ENCODE data around the gene POC1A. TPM values are rescaled to one million over a fixed set of nuclear protein-coding genes. Genes with fewer than 3 reads are reported as not detected.
"Not testable (repeated sequence)": the region's sequence is repeated elsewhere in the genome, so short reads cannot be mapped to it uniquely, and the experiment has no call there.

The POC1A gene
- total RNA-seq, 2 experiments from 2014 or later, result 31.7 to 32.3 TPM

GRCh38 chr3:52171514-52172261 is 17.5 kb upstream of the POC1A start:
- ChIA-PET CTCF (interaction anchor here (0.9 to 1.2 kb wide), 2 partner anchors 16 to 167 kb away, joined by 3 to 4 read pairs; no protein-coding TSS in a partner anchor), POLR2A (no interaction called here)
- ATAC-seq, result no peak
- H3K36me3 Mint-ChIP-seq (ENCODE audit: low read depth), result no peaks in the 10 kb centered on the region
- DNase-seq, result no peak
- H3K27me3 Mint-ChIP-seq (ENCODE audit: low read depth), result no peaks in the 10 kb centered on the region
- peak overlapping the region; percentile 0 for H3K27ac Mint-ChIP-seq
- no peak overlapping the region for H3K4me3 Mint-ChIP-seq
- no peaks in the 10 kb centered on the region for H3K9me3 Mint-ChIP-seq (ENCODE audit: insufficient read depth)
- H3K4me1 Mint-ChIP-seq (ENCODE audit: low read depth), result peaks cover 9% of the 10 kb centered on the region

- H3K27ac Mint-ChIP-seq; H3K4me1 Mint-ChIP-seq (ENCODE audit: low read depth); DNase-seq; H3K36me3 Mint-ChIP-seq (ENCODE audit: low read depth); ATAC-seq; POLR2A ChIA-PET; H3K4me3 Mint-ChIP-seq; H3K9me3 Mint-ChIP-seq (ENCODE audit: insufficient read depth); H3K27me3 Mint-ChIP-seq (ENCODE audit: low read depth): not testable (repeated sequence)
- CTCF ChIA-PET, result interaction anchor here (1.1 to 1.5 kb wide), 2 partner anchors 9 to 16 kb away, joined by 3 to 5 read pairs; partner anchors contain the start of gene POC1A
These were observed 16.0 kb upstream of the POC1A start for GRCh38 chr3:52170217-52170616.

GRCh38 chr3:52167240-52167639 is 13.0 kb upstream of the POC1A start:
- ATAC-seq, result no peak
- Mint-ChIP-seq H3K9me3 (ENCODE audit: insufficient read depth) (no peaks in the 10 kb centered on the region), H3K4me3 (no peak overlapping the region), H3K27me3 (ENCODE audit: low read depth) (peaks cover 4% of the 10 kb centered on the region), H3K36me3 (ENCODE audit: low read depth) (no peaks in the 10 kb centered on the region), H3K27ac (no peak overlapping the region), H3K4me1 (ENCODE audit: low read depth) (no peaks in the 10 kb centered on the region)
- no peak for DNase-seq
- CTCF ChIA-PET, result interaction anchor here (0.7 to 1.0 kb wide), 3 partner anchors 13 to 123 kb away, joined by 3 read pairs; partner anchors contain the start of gene POC1A
- POLR2A ChIA-PET, result interaction anchor here (0.6 kb wide), 1 partner anchor 591 kb away, joined by 3 read pairs; no protein-coding TSS in a partner anchor

GRCh38 chr3:52162250-52162872 is 8.1 kb upstream of the POC1A start:
- Mint-ChIP-seq H3K27ac (no peak overlapping the region), H3K36me3 (ENCODE audit: low read depth) (no peaks in the 10 kb centered on the region), H3K4me1 (ENCODE audit: low read depth) (no peaks in the 10 kb centered on the region), H3K27me3 (ENCODE audit: low read depth) (peaks cover 4% of the 10 kb centered on the region), H3K9me3 (ENCODE audit: insufficient read depth) (no peaks in the 10 kb centered on the region), H3K4me3 (no peak overlapping the region)
- CTCF ChIA-PET, result interaction anchor here (1.2 kb wide), 1 partner anchor 17 kb away, joined by 3 read pairs; no protein-coding TSS in a partner anchor
- DNase-seq (no peak), ATAC-seq (no peak)
- POLR2A ChIA-PET, result interaction anchor here (0.6 kb wide), 1 partner anchor 160 kb away, joined by 3 read pairs; no protein-coding TSS in a partner anchor

GRCh38 chr3:52159503-52159902 is 5.3 kb upstream of the POC1A start:
- Mint-ChIP-seq H3K36me3 (ENCODE audit: low read depth) (no peaks in the 10 kb centered on the region), H3K4me1 (ENCODE audit: low read depth) (peaks cover 12% of the 10 kb centered on the region), H3K27me3 (ENCODE audit: low read depth) (no peaks in the 10 kb centered on the region), H3K27ac (no peak overlapping the region), H3K4me3 (no peak overlapping the region), H3K9me3 (ENCODE audit: insufficient read depth) (no peaks in the 10 kb centered on the region)
- ChIA-PET POLR2A (no interaction called here), CTCF (no interaction called here)
- DNase-seq (no peak), ATAC-seq (no peak)

- CTCF ChIA-PET, result interaction anchor here (0.8 to 1.0 kb wide), 2 partner anchors 15 to 155 kb away, joined by 3 read pairs; no protein-coding TSS in a partner anchor
- Mint-ChIP-seq H3K27ac (no peak overlapping the region), H3K27me3 (ENCODE audit: low read depth) (no peaks in the 10 kb centered on the region), H3K4me1 (ENCODE audit: low read depth) (peaks cover 28% of the 10 kb centered on the region), H3K4me3 (peak overlapping the region; percentile 38), H3K9me3 (ENCODE audit: insufficient read depth) (no peaks in the 10 kb centered on the region), H3K36me3 (ENCODE audit: low read depth) (no peaks in the 10 kb centered on the region)
- no peak for DNase-seq
- POLR2A ChIA-PET, result interaction anchor here (2.9 kb wide), 1 partner anchor 99 kb away, joined by 11 read pairs; the partner anchor contains the start of gene DUSP7
- no peak for ATAC-seq
These were observed 1.7 kb upstream of the POC1A start for GRCh38 chr3:52155912-52156311.

- CTCF ChIA-PET, result interaction anchor here (1.1 to 1.6 kb wide), 8 partner anchors 7 to 186 kb away, joined by 3 to 10 read pairs (median 4); partner anchors contain the start of gene DUSP7
- POLR2A ChIA-PET, result interaction anchor here (1.2 to 2.9 kb wide), 3 partner anchors 67 to 158 kb away, joined by 3 to 11 read pairs (median 9); partner anchors contain the start of genes DUSP7 and RPL29
- ATAC-seq (peak; percentile 0), DNase-seq (peak; percentile 35)
- Mint-ChIP-seq H3K27me3 (ENCODE audit: low read depth) (no peaks in the 10 kb centered on the region), H3K27ac (peak overlapping the region; percentile 96), H3K4me3 (peak overlapping the region; percentile 88), H3K9me3 (ENCODE audit: insufficient read depth) (no peaks in the 10 kb centered on the region), H3K4me1 (ENCODE audit: low read depth) (peaks cover 28% of the 10 kb centered on the region), H3K36me3 (ENCODE audit: low read depth) (peaks cover 9% of the 10 kb centered on the region)
These were observed 680 bp downstream of the POC1A start for GRCh38 chr3:52153389-52154096.

GRCh38 chr3:52151991-52152390 is 2.2 kb downstream of the POC1A start:
- H3K4me3 Mint-ChIP-seq; H3K27me3 Mint-ChIP-seq (ENCODE audit: low read depth); H3K9me3 Mint-ChIP-seq (ENCODE audit: insufficient read depth); H3K27ac Mint-ChIP-seq; ATAC-seq; DNase-seq: not testable (repeated sequence)
- ChIA-PET POLR2A (interaction anchor here (0.6 kb wide), 2 partner anchors 10 to 156 kb away, joined by 3 to 4 read pairs; partner anchors contain the start of gene RPL29), CTCF (interaction anchor here (1.7 kb wide), 1 partner anchor 150 kb away, joined by 3 read pairs; no protein-coding TSS in a partner anchor)
- peaks cover 28% of the 10 kb centered on the region for H3K4me1 Mint-ChIP-seq (ENCODE audit: low read depth)
- peaks cover 11% of the 10 kb centered on the region for H3K36me3 Mint-ChIP-seq (ENCODE audit: low read depth)

- Mint-ChIP-seq H3K27ac (no peak overlapping the region), H3K36me3 (ENCODE audit: low read depth) (peaks cover 20% of the 10 kb centered on the region), H3K27me3 (ENCODE audit: low read depth) (no peaks in the 10 kb centered on the region), H3K4me1 (ENCODE audit: low read depth) (peaks cover 27% of the 10 kb centered on the region), H3K9me3 (ENCODE audit: insufficient read depth) (no peaks in the 10 kb centered on the region), H3K4me3 (no peak overlapping the region)
- DNase-seq (no peak), ATAC-seq (no peak)
- CTCF ChIA-PET, result interaction anchor here (1.0 kb wide), 1 partner anchor 150 kb away, joined by 4 read pairs; no protein-coding TSS in a partner anchor
- POLR2A ChIA-PET, result no interaction called here
These were observed 3.4 kb downstream of the POC1A start for GRCh38 chr3:52150860-52151259.

GRCh38 chr3:52150357-52150756 is 3.9 kb downstream of the POC1A start:
- peaks cover 21% of the 10 kb centered on the region for H3K36me3 Mint-ChIP-seq (ENCODE audit: low read depth)
- ChIA-PET CTCF (interaction anchor here (1.0 kb wide), 1 partner anchor 149 kb away, joined by 4 read pairs; no protein-coding TSS in a partner anchor), POLR2A (no interaction called here)
- no peak overlapping the region for H3K4me3 Mint-ChIP-seq
- DNase-seq, result no peak
- no peak for ATAC-seq
- peaks cover 23% of the 10 kb centered on the region for H3K4me1 Mint-ChIP-seq (ENCODE audit: low read depth)
- no peaks in the 10 kb centered on the region for H3K27me3 Mint-ChIP-seq (ENCODE audit: low read depth)
- H3K9me3 Mint-ChIP-seq (ENCODE audit: insufficient read depth), result no peaks in the 10 kb centered on the region
- no peak overlapping the region for H3K27ac Mint-ChIP-seq

GRCh38 chr3:52149726-52150125 is 4.5 kb downstream of the POC1A start:
- Mint-ChIP-seq H3K27ac (no peak overlapping the region), H3K4me3 (no peak overlapping the region), H3K36me3 (ENCODE audit: low read depth) (peaks cover 26% of the 10 kb centered on the region), H3K27me3 (ENCODE audit: low read depth) (no peaks in the 10 kb centered on the region), H3K9me3 (ENCODE audit: insufficient read depth) (no peaks in the 10 kb centered on the region), H3K4me1 (ENCODE audit: low read depth) (peaks cover 18% of the 10 kb centered on the region)
- POLR2A ChIA-PET, result no interaction called here
- CTCF ChIA-PET, result interaction anchor here (1.0 kb wide), 1 partner anchor 149 kb away, joined by 4 read pairs; no protein-coding TSS in a partner anchor
- no peak for DNase-seq
- no peak for ATAC-seq
